Measurements from ENCODE around the gene SOSTDC1. TPM values are rescaled to one million over a fixed set of nuclear protein-coding genes. Genes with fewer than 3 reads are reported as not detected.
A peak's percentile ranks its signal among the peaks of the same experiment; 100 is the strongest.

The SOSTDC1 gene
- total RNA-seq, 1 donor from 2014 or later: not detected

GRCh38 chr7:16433568-16434122, 31.9 kb downstream of the SOSTDC1 start:
- no peak overlapping the region for H3K4me3 Mint-ChIP-seq (ENCODE audit: unreplicated experiment)
- no peak for DNase-seq (ENCODE audit: extremely low spot score, unreplicated experiment)
- H3K4me1 Mint-ChIP-seq (ENCODE audit: unreplicated experiment): no peaks in the 10 kb centered on the region
- H3K27me3 Mint-ChIP-seq (ENCODE audit: unreplicated experiment): no peaks in the 10 kb centered on the region
- TF ChIP-seq CTCF (IDR thresholded peaks at IDR 0.05): no peak
- no peak overlapping the region for H3K27ac Mint-ChIP-seq (ENCODE audit: unreplicated experiment)
- no peaks in the 10 kb centered on the region for H3K9me3 Mint-ChIP-seq (ENCODE audit: unreplicated experiment)
- no peaks in the 10 kb centered on the region for H3K36me3 Mint-ChIP-seq (ENCODE audit: unreplicated experiment)

- DNase-seq (ENCODE audit: extremely low spot score, unreplicated experiment): no peak
- H3K4me1 Mint-ChIP-seq (ENCODE audit: unreplicated experiment): no peaks in the 10 kb centered on the region
- H3K36me3 Mint-ChIP-seq (ENCODE audit: unreplicated experiment): no peaks in the 10 kb centered on the region
- no peaks in the 10 kb centered on the region for H3K27me3 Mint-ChIP-seq (ENCODE audit: unreplicated experiment)
- no peak overlapping the region for H3K27ac Mint-ChIP-seq (ENCODE audit: unreplicated experiment)
- H3K9me3 Mint-ChIP-seq (ENCODE audit: unreplicated experiment): no peaks in the 10 kb centered on the region
- TF ChIP-seq CTCF (IDR thresholded peaks at IDR 0.05): no peak
- no peak overlapping the region for H3K4me3 Mint-ChIP-seq (ENCODE audit: unreplicated experiment)
Observed at GRCh38 chr7:16432425-16432731, 33.2 kb downstream of the SOSTDC1 start.

GRCh38 chr7:16431646-16432424, 33.7 kb downstream of the SOSTDC1 start:
- no peaks in the 10 kb centered on the region for H3K9me3 Mint-ChIP-seq (ENCODE audit: unreplicated experiment)
- no peaks in the 10 kb centered on the region for H3K4me1 Mint-ChIP-seq (ENCODE audit: unreplicated experiment)
- H3K27ac Mint-ChIP-seq (ENCODE audit: unreplicated experiment): no peak overlapping the region
- no peaks in the 10 kb centered on the region for H3K36me3 Mint-ChIP-seq (ENCODE audit: unreplicated experiment)
- peak; percentile 35 for TF ChIP-seq CTCF (IDR thresholded peaks at IDR 0.05)
- H3K4me3 Mint-ChIP-seq (ENCODE audit: unreplicated experiment): no peak overlapping the region
- DNase-seq (ENCODE audit: extremely low spot score, unreplicated experiment): no peak
- H3K27me3 Mint-ChIP-seq (ENCODE audit: unreplicated experiment): no peaks in the 10 kb centered on the region

GRCh38 chr7:16430133-16430532, 35.4 kb downstream of the SOSTDC1 start:
- Mint-ChIP-seq H3K27me3 (ENCODE audit: unreplicated experiment) (no peaks in the 10 kb centered on the region), H3K9me3 (ENCODE audit: unreplicated experiment) (no peaks in the 10 kb centered on the region), H3K4me1 (ENCODE audit: unreplicated experiment) (no peaks in the 10 kb centered on the region), H3K36me3 (ENCODE audit: unreplicated experiment) (no peaks in the 10 kb centered on the region), H3K27ac (ENCODE audit: unreplicated experiment) (no peak overlapping the region), H3K4me3 (ENCODE audit: unreplicated experiment) (no peak overlapping the region)
- DNase-seq (ENCODE audit: extremely low spot score, unreplicated experiment): no peak
- TF ChIP-seq CTCF (IDR thresholded peaks at IDR 0.05): no peak

- no peaks in the 10 kb centered on the region for H3K27me3 Mint-ChIP-seq (ENCODE audit: unreplicated experiment)
- TF ChIP-seq CTCF (IDR thresholded peaks at IDR 0.05): no peak
- no peaks in the 10 kb centered on the region for H3K36me3 Mint-ChIP-seq (ENCODE audit: unreplicated experiment)
- no peak for DNase-seq (ENCODE audit: extremely low spot score, unreplicated experiment)
- no peak overlapping the region for H3K27ac Mint-ChIP-seq (ENCODE audit: unreplicated experiment)
- H3K4me3 Mint-ChIP-seq (ENCODE audit: unreplicated experiment): no peak overlapping the region
- no peaks in the 10 kb centered on the region for H3K9me3 Mint-ChIP-seq (ENCODE audit: unreplicated experiment)
- peaks cover 2% of the 10 kb centered on the region for H3K4me1 Mint-ChIP-seq (ENCODE audit: unreplicated experiment)
Observed at GRCh38 chr7:16428672-16429071, 36.9 kb downstream of the SOSTDC1 start.
